SU-DHL-6 (cell line): ENCODE measurements around the gene ANKRD63.

Source experiments
- EZH2phosphoT487 ChIP-seq: fragments of 200-600 bp; sonication (generic), shearing (Covaris generic); conservative IDR thresholded peaks from 2 replicates; pipeline ENCODE4 v1.6.1; 2018; ENCODE audit warnings: mild to moderate bottlenecking, antibody characterized with exemption, low read length, moderate library complexity, mixed read lengths
- TF ChIP-seq, protein P1 (sequence below): fragments of 200-600 bp; sonication (generic); IDR thresholded peaks from one replicate; pipeline ENCODE4 v1.5.1; 2017; ENCODE audit warnings: antibody characterized with exemption, mild to moderate bottlenecking, low read length, moderate library complexity; ENCODE audit not compliant: insufficient read depth, poor library complexity, severe bottlenecking

DNA sequence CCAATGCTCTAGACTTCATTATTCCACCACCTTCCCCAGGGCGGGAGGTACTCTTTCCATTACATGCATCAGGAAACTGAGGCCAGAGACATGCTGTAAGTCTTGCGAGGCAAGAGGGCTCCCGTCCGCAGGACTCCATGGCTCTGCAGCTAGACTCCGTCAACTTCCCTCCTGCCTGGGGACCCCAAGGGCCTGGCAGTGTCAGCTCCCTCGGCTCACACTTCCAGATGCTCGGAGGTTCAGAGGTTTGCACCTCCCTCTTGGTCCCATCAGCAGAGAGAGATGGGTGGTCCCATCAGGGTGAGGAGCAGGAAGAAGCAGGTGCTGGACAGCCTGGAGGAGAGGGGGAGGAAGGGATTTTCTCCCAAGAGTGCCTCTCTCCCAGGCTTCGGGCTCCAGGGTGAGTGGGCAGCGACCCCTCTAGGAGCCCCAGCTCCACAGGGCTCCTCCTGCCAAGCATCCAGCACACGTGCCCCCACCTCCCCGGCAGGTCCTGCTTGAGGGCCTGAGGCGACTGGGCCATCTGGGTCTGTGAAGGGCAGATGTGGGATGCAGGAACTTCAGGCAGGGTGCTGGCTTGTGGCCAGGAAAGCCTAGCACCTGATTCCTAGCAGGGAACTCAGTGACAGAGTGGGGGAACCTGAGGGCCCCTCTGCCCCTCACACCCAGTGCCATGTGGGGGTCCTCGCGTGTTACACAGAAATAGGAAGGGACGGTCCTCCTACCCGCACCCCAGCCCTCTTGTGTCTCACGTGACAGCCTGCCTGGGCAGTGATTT lies 34.7 kb downstream of the ANKRD63 start:
- TF ChIP-seq, protein P1, sequence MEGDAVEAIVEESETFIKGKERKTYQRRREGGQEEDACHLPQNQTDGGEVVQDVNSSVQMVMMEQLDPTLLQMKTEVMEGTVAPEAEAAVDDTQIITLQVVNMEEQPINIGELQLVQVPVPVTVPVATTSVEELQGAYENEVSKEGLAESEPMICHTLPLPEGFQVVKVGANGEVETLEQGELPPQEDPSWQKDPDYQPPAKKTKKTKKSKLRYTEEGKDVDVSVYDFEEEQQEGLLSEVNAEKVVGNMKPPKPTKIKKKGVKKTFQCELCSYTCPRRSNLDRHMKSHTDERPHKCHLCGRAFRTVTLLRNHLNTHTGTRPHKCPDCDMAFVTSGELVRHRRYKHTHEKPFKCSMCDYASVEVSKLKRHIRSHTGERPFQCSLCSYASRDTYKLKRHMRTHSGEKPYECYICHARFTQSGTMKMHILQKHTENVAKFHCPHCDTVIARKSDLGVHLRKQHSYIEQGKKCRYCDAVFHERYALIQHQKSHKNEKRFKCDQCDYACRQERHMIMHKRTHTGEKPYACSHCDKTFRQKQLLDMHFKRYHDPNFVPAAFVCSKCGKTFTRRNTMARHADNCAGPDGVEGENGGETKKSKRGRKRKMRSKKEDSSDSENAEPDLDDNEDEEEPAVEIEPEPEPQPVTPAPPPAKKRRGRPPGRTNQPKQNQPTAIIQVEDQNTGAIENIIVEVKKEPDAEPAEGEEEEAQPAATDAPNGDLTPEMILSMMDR = no peak
- no peak for TF ChIP-seq EZH2phosphoT487
